ENCODE measurements around the gene RER1. TPM values are rescaled to one million over a fixed set of nuclear protein-coding genes. Genes with fewer than 3 reads are reported as not detected.
"Not testable (repeated sequence)": the region's sequence is repeated elsewhere in the genome, so short reads cannot be mapped to it uniquely, and the experiment has no call there.

Gene RER1
- polyA plus RNA-seq, 1 donor, result 72.7 TPM

GRCh38 chr1:2429780-2430591 lies 38.3 kb downstream of the RER1 start:
- no peak for DNase-seq

- DNase-seq, result no peak
Measured at GRCh38 chr1:2430592-2430973, 38.9 kb downstream of the RER1 start.

- no peak for DNase-seq
Measured at GRCh38 chr1:2431103-2431502, 39.5 kb downstream of the RER1 start.

GRCh38 chr1:2431518-2431917 lies 39.9 kb downstream of the RER1 start:
- DNase-seq, result no peak

- DNase-seq, result no peak
Measured at GRCh38 chr1:2432441-2432844, 40.8 kb downstream of the RER1 start.

GRCh38 chr1:2433196-2433595 lies 41.6 kb downstream of the RER1 start:
- DNase-seq, result no peak

GRCh38 chr1:2433936-2434655 lies 42.5 kb downstream of the RER1 start:
- DNase-seq, result no peak

- DNase-seq, result no peak
Measured at GRCh38 chr1:2435091-2435490, 43.5 kb downstream of the RER1 start.

- no peak for DNase-seq
Measured at GRCh38 chr1:2435746-2436355, 44.2 kb downstream of the RER1 start.

- DNase-seq, result no peak
Measured at GRCh38 chr1:2436876-2437275, 45.2 kb downstream of the RER1 start.

GRCh38 chr1:2437617-2438016 lies 46.0 kb downstream of the RER1 start:
- DNase-seq, result no peak

GRCh38 chr1:2438038-2438437 lies 46.4 kb downstream of the RER1 start:
- no peak for DNase-seq

- no peak for DNase-seq
Measured at GRCh38 chr1:2438641-2439040, 47.0 kb downstream of the RER1 start.

GRCh38 chr1:2439369-2439768 lies 47.7 kb downstream of the RER1 start:
- DNase-seq, result no peak

- DNase-seq, result not testable (repeated sequence)
Measured at GRCh38 chr1:2440346-2440745, 48.7 kb downstream of the RER1 start.

- DNase-seq, result no peak
Measured at GRCh38 chr1:2441746-2442145, 50.1 kb downstream of the RER1 start.

- no peak for DNase-seq
Measured at GRCh38 chr1:2442661-2443060, 51.0 kb downstream of the RER1 start.

- DNase-seq, result no peak
Measured at GRCh38 chr1:2443277-2444137, 51.9 kb downstream of the RER1 start.

- DNase-seq, result no peak
Measured at GRCh38 chr1:2444138-2444591, 52.5 kb downstream of the RER1 start.

GRCh38 chr1:2445162-2445822 lies 53.7 kb downstream of the RER1 start:
- no peak for DNase-seq

GRCh38 chr1:2445823-2446215 lies 54.2 kb downstream of the RER1 start:
- DNase-seq, result no peak

GRCh38 chr1:2446394-2446793 lies 54.8 kb downstream of the RER1 start:
- no peak for DNase-seq
